Mesothelial cell of epicardium (in vitro differentiated cells): ENCODE results near the gene SETBP1. TPM values are rescaled to one million over a fixed set of nuclear protein-coding genes. Genes with fewer than 3 reads are reported as not detected.

ENCODE experiments used
- DNase-seq, 2 experiments: peaks; one replicate each; pipeline ENCODE4 v3.0.0; 2021; ENCODE audit warnings: low spot score in 2 of 2; ENCODE audit not compliant: unreplicated experiment in 2 of 2
- H3K27ac Mint-ChIP-seq: 2 replicates; pipeline ENCODE4 v1.8.0; 2021; ENCODE audit warnings: mixed read lengths
- H3K27me3 Mint-ChIP-seq: 2 replicates; pipeline ENCODE4 v1.8.0; 2021; ENCODE audit warnings: low read depth, mixed read lengths
- H3K36me3 Mint-ChIP-seq: 2 replicates; pipeline ENCODE4 v1.8.0; 2021; ENCODE audit warnings: mixed read lengths
- H3K4me1 Mint-ChIP-seq: 2 replicates; pipeline ENCODE4 v1.8.0; 2021; ENCODE audit warnings: mixed read lengths
- H3K4me3 Mint-ChIP-seq: 2 replicates; pipeline ENCODE4 v1.8.0; 2021; ENCODE audit warnings: mild to moderate bottlenecking, moderate library complexity, mixed read lengths
- H3K9me3 Mint-ChIP-seq: 2 replicates; pipeline ENCODE4 v1.8.0; 2021; ENCODE audit warnings: mixed read lengths
- CTCF ChIP-seq: fragments of 200-600 bp; sonication (generic); IDR thresholded peaks from one replicate; pipeline ENCODE4 v1.5.0; 2021; ENCODE audit warnings: antibody characterized with exemption; ENCODE audit not compliant: unreplicated experiment
- total RNA-seq: library from RNA; stranded (reverse); gene quantifications from 3 replicates; pipeline ENCODE4 v1.2.1, GENCODE V29; 2021

SETBP1 gene
- total RNA-seq, 1 donor from 2014 or later, result 47.7 TPM

- peaks cover 36% of the 10 kb centered on the region for H3K9me3 Mint-ChIP-seq
- H3K4me1 Mint-ChIP-seq, result peaks cover 18% of the 10 kb centered on the region
- DNase-seq, result no peak
- peaks cover 37% of the 10 kb centered on the region for H3K36me3 Mint-ChIP-seq
- no peak overlapping the region for H3K4me3 Mint-ChIP-seq
- TF ChIP-seq CTCF, result no peak
- H3K27me3 Mint-ChIP-seq, result no peaks in the 10 kb centered on the region
- no peak overlapping the region for H3K27ac Mint-ChIP-seq
These were observed 254.8 kb downstream of the SETBP1 start for GRCh38 chr18:44935455-44935854.

DNA sequence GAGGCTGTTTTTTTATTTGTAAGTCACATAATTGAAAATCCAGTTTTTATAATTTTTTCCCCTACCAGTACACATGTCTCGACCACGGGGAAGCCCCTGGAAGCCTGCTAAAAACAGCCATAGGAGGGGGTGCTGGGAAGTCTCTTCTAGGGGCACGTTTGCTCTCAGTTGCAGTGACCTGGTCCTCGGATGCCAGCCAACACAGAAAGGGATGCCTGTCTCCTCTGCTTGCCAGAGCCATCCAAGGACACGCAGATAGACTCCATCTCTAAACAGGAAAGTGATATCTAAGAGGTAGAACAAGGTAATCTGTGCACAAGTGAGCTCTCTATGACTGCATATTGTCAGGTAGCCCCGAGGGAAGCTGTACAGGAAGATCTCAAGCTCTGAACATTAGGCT, 255.8 kb downstream of the SETBP1 start:
- H3K9me3 Mint-ChIP-seq, result peaks cover 30% of the 10 kb centered on the region
- DNase-seq, result no peak
- peaks cover 18% of the 10 kb centered on the region for H3K4me1 Mint-ChIP-seq
- no peaks in the 10 kb centered on the region for H3K27me3 Mint-ChIP-seq
- no peak overlapping the region for H3K27ac Mint-ChIP-seq
- no peak overlapping the region for H3K4me3 Mint-ChIP-seq
- TF ChIP-seq CTCF, result no peak
- peaks cover 29% of the 10 kb centered on the region for H3K36me3 Mint-ChIP-seq

DNA sequence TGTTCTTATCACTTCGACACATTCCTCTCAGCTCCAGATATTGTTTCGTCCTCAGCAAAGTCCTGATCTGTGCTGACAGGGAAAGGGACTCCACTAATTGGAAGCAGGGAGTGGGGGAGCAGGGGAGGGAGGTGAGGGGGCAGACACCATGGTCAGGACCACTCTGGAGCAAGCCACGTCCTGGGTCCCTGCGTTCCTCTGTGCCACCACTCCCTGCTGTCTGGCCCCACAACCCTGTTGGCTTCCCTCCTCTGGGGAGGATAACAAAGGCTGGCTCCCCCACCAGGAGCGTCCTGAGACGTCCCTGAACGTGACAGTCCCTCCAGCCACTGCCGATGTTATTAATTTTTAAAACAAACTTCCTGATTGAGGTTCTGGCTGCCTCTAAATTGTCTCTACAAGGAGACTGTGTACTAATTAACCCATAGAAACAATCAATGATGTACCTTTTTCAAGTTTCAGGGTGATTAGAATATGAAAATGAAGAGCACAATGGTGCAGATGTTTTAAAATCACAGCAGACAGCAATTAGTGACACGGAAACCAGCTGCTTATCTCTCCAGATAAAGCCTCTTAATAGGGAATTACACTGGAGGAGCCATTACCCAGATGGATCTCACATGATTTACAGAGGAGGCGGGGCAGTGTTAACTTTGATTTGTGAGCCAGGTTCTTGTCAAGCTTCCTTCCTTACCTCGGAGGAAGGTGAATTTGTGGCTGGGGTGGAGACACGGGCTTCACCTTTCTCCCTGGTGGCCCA, 257.5 kb downstream of the SETBP1 start:
- no peak for TF ChIP-seq CTCF
- Mint-ChIP-seq H3K36me3 (peaks cover 14% of the 10 kb centered on the region), H3K9me3 (peaks cover 19% of the 10 kb centered on the region), H3K4me1 (peaks cover 22% of the 10 kb centered on the region), H3K4me3 (peak overlapping the region; percentile 7), H3K27me3 (no peaks in the 10 kb centered on the region), H3K27ac (peak overlapping the region; percentile 3)
- no peak for DNase-seq

DNA sequence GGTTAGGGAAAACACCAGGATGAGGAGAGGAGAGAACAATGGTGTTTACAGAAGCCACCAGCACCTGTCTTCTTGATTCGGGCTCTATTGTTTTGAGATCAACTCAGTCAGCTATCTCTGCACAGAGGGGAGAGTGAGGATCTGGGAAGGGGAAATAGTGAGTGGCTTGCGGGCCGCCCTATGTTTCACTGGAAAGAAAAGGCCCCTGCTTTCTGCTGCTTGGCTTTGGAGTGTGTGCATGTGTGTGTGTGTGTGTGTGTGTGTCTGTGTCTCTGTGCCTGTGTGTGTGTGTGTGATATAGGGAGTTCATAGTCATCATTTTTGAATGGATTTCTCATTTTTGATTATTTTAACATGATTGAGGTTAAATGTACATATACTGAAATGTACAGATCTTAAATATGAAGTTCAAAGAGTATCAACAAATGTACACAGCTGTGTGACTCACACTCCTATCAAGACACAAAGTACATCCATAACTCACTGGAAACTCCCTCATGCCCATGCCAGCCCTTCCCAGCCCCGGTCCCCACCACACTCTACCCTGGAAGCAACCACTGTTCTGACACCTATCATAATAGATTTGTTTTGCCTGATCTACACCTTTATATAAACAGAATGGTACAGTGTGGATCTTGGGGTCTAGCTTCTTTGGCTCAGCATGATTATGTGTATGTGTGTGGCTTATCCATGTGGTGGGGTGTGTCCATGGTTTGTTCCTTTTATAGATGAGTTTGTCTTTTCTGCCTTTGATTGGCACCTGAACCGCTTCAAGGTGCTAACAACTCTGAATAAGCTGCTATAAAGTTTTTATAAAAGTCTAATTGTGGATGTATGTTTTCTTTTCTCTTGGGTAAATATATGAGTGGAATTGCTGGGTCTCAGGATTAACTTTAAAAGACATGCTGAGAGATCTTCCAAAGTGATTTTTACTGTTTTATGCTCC, 258.3 kb downstream of the SETBP1 start:
- H3K27ac Mint-ChIP-seq, result no peak overlapping the region
- peaks cover 19% of the 10 kb centered on the region for H3K9me3 Mint-ChIP-seq
- DNase-seq, result no peak
- peaks cover 29% of the 10 kb centered on the region for H3K4me1 Mint-ChIP-seq
- no peak for TF ChIP-seq CTCF
- H3K36me3 Mint-ChIP-seq, result peaks cover 14% of the 10 kb centered on the region
- H3K4me3 Mint-ChIP-seq, result no peak overlapping the region
- H3K27me3 Mint-ChIP-seq, result no peaks in the 10 kb centered on the region

- no peak for TF ChIP-seq CTCF
- Mint-ChIP-seq H3K36me3 (peaks cover 7% of the 10 kb centered on the region), H3K4me3 (no peak overlapping the region), H3K4me1 (peaks cover 48% of the 10 kb centered on the region), H3K27me3 (no peaks in the 10 kb centered on the region), H3K9me3 (peaks cover 19% of the 10 kb centered on the region), H3K27ac (no peak overlapping the region)
- no peak for DNase-seq
These were observed 260.8 kb downstream of the SETBP1 start for GRCh38 chr18:44941516-44941915.
